Anterior cingulate cortex (tissue), 58 donors: ENCODE data around the gene PTPRN2.
"Not testable (repeated sequence)": the region's sequence is repeated elsewhere in the genome, so short reads cannot be mapped to it uniquely, and the experiment has no call there.

Experiments
- DNase-seq, 58 donors: peaks; one replicate each; lab custom pipeline; 2025; lab: John Stamatoyannopoulos, UW

The PTPRN2 gene

DNA sequence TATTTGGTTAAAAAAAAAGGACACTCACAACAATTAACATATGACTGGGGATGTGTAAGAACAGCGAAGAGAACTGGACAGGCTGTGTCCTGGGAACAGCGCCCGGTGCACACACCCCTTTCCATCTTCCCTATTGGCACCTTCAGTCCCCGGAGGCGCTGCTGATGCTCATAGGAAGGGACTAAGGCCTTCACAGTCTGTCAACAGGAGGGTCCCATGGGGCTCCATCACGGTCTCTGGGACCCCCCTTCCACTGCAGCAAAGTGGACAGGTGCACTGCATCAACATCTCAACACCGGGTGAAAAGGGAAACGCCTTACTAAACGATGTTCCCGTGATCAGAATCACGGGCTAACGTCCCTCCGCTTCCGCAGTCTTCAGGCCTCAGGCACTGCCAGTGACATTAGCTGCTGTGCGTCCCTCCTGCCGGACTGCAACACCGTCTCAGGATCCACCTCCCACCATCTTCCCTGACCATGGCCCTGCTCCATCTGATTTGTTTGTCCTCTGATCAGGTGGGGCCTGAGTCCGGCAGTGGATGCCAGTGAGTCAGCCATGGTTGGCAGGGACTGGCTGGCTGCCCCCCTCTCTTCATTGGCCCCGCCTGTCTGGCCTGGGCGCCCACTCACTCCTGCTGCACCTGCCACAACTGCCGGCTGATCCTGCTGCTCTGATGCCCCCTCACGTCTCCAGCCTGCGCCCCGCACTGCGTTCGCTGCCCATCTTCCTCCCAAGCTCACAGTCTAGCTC is 636.1 kb downstream of the PTPRN2 start:
- DNase-seq = no peak

DNA sequence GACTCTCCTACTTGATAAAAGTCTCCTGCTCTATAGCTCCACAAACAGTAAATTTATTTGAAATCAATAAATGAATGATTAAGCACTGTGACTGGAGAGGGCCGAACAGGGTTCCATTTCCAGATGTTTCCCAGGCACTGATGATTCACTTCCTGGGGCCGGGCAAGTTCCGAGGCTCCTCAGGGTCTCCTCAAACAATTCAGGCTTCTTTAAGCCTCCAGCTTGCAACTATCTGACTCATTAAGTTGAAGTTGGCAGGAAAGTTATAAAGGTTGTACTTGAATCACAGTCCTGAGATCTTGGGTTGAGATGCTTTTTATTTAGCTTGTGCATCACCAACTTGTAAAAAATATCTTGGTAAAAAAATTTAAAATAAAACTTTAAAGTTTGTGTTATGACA is 637.9 kb downstream of the PTPRN2 start:
- no peak for DNase-seq

DNA sequence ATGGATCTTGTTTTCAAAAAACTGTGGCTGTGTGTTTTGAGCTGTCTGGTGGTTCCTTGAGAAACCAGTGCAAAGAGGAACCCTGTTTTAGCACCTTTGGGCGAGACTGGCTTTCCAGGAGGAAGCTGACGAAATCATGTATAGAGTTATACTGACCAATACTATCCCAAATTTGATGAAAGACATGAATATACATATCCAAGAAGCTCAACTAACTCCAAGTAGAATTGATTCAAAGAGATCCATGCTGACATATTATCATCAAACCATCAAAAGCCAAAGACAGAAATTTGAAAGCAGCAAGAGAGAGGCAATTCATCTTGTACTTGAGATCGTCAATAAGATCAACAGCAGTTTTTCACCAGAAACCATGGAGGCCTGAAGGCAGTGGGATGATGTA is 640.1 kb downstream of the PTPRN2 start:
- DNase-seq = no peak

DNA sequence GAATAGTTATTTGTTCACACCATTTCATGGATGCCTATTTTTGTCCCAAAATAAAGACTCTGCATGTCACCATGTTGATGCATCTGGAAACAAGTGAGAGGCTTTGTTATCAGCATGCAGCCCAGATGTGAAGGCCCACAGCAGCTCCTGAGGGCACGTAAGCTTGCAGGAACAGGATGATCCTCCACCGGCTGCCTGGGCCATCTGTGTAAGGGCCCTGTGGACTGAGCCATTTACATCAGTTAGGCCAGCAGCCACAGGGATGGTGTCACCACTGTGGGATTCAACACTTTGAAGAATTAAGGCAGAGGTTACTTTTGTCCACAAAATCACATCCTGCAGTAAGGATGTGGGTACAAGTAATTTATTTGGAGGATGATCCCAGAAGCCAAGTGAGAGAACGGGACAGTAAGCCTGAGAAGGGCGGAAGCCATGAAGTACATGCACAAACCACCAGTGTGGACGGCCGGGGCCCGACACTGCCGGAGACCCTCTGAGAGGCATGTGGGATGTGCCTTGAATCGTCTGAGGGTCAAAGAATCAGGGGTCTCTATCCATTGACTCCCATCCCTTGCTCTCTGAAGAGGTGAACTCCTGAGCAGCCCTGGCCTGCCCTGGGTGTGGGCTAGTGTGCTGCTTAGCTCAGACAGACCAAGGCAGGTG is 641.1 kb downstream of the PTPRN2 start:
- DNase-seq = no peak

DNA sequence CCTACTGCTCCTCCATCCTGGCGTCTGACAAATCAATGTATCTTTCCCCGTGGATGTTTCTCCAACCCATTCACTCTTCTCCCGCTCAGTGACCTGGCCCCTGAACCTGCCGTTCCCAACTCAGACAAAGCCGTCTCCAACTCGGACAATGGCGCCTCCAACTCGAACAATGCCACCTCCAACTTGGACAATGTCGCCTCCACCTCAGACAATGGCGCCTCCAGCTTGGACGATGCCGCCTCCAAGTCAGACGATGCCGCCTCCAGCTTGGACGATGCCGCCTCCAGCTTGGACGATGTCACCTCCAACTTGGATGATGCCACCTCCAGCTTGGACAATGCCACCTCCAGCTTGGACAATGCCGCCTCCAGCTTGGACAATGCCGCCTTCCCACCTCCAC is 642.2 kb downstream of the PTPRN2 start:
- DNase-seq = no peak

DNA sequence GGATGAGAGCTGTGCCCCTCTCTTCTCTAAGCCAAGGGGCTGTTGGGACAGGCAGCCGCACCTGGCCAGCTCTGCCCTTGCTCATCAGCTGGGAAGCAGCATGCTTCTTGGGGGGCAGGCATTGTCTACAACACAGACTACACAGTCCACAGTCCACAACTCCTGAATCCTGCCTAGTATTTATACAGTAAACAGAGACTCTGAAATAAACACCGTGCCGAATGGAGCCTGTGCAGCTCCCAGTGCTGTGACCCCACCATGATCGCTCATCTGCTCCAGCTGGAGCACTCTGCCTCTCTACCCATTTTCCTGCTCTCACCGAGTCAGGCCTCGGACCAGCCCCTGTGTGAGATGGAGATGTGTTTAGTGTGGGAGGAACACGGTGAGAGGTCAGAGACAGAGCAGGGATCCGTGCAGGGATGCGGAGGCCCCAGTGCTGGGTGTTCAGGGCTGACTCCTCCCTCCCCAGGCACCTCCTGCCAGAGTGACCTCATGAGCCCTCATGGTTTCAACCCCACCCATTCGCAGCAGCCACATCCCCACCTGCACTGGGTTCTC is 642.8 kb downstream of the PTPRN2 start:
- DNase-seq = no peak

DNA sequence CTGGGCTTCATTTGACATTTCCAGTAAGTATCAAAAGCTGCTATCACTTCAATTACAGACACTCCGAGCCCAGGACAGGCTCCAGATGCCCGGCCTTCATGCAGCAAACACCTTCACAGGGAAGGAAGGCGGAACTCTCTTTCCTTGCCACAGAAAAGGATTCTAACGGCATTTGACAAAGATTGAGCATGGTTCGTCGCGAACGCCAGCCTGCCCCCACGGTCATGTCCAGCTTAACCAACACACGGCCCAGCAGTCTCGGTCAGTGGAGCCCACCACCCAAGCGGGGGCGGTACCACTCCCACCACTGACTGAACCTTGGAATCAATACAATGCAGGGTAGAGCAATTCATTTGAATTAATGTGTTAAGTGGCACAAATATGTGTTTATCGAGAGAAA is 643.6 kb downstream of the PTPRN2 start:
- no peak for DNase-seq

DNA sequence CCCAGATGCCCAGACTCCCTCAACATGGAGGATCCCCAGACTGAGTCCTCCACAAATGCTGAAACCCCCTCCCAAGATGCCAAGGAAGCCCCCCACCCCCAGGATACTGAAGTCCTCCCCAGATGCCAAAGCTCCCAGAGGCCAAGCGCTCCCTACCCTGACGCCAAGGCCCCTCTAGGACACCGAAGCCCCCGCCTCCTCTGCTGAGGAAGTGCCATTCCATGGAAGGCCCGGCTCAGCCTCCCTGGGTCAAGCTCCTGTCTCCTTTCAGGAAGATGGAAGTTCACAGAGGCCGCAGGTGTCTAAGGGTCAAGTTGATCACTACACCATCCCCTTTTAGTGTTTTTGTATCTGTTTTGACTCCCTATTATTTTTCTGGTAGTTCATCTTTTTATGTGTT is 644.1 kb downstream of the PTPRN2 start:
- DNase-seq = no peak

DNA sequence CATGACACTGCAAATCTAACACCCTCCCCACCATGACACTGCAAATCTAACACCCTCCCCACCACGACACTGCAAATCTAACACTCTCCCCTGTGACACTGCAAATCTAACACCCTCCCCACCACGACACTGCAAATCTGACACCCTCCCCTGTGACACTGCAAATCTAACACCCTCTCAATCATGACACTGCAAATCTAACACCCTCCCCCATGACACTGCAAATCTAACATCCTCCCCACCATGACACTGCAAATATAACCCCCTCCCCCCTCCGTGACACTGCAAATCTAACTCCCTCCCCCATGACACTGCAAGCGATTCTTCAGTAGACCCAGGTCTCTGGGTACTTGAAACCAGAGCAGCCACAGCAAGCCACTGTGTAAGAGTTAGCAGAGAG is 646.4 kb downstream of the PTPRN2 start:
- DNase-seq = no peak

DNA sequence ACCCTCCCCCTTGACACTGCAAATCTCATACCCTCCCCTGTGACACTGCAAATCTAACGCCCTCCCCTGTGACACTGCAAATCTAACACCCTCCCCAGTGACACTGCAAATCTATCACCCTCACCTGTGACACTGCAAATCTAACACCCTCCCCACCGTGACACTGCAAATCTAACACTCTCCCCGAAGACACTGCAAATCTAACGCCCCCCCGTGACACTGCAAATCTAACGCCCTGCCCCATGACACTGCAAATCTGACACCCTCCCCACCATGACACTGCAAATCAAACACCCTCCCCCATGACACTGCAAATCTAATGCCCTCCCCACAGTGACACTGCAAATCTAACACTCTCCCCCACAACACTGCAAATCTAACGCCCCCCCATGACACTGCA is 647.1 kb downstream of the PTPRN2 start:
- DNase-seq = no peak

DNA sequence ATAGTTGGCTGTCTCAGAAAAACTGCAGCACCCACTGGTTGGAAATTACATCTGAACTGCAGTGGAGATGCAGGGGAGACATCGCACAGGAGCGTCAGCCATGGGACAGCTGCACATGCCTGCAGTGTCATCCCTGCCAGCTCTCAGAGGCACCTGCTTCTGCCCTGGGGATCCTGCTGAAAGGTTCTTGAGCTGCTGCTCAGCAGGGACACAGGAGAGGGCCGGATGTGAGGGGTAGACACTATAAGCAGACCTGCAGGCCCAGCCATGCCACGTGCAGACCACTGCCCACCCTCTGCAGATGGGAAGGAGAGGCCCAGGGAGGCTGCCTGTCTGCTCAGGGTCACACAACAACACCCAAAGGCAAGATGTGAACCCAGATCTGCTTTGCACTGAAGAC is 649.4 kb downstream of the PTPRN2 start:
- DNase-seq = no peak

DNA sequence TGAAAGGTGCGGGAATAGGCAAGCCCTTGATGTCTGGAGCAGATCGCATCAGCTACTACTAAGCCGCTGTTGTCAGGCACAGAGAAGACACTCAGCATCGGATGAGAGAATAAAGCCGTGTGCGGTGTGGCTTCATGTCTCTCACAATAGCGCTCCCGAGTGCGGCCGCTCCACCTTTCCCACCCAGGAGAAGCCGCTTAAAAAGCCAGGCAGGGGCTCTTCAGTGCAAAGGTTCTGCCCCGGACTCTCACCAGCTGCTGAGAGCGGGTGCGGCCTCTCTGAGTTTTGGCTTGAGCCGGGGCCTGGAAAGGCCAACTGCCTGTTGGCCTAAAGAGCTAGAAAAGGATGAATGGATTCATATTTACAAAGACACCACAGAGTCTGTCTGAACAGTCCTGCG is 650.2 kb downstream of the PTPRN2 start:
- no peak for DNase-seq

DNA sequence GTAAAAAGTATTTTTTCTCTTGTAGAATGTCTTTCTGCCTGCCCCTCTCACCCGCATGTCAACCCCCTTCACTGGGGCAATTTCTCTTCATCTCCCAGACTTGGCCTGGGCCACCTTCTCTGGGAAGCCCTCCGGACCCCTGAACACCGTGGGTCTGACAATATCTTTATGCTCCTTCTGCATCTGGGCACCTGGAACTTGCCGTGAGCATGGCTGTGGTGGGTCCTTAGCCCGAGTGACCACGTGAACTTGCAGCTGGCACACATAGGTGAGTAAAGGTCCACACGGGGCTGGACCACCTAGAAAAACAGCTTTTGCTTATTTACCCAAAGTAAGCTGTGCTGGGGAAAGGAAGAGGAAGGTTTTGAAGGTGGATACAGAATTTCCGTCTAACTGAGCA is 650.6 kb downstream of the PTPRN2 start:
- no peak for DNase-seq

DNA sequence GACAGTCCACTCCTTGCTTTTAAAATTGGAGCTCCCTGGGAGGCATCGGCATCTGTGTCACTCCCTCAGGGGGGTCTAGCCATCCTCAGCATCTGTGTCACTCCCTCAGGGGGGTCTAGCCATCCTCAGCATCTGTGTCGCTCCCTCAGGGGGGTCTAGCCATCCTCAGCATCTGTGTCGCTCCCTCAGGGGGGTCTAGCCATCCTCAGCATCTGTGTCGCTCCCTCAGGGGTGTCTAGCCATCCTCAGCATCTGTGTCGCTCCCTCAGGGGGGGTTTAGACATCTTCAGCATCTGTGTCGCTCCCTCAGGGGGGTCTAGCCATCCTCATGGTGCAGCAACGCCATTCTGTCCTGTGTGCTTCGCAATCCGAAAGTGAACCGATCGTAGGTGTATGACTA is 651.9 kb downstream of the PTPRN2 start:
- not testable (repeated sequence) for DNase-seq

DNA sequence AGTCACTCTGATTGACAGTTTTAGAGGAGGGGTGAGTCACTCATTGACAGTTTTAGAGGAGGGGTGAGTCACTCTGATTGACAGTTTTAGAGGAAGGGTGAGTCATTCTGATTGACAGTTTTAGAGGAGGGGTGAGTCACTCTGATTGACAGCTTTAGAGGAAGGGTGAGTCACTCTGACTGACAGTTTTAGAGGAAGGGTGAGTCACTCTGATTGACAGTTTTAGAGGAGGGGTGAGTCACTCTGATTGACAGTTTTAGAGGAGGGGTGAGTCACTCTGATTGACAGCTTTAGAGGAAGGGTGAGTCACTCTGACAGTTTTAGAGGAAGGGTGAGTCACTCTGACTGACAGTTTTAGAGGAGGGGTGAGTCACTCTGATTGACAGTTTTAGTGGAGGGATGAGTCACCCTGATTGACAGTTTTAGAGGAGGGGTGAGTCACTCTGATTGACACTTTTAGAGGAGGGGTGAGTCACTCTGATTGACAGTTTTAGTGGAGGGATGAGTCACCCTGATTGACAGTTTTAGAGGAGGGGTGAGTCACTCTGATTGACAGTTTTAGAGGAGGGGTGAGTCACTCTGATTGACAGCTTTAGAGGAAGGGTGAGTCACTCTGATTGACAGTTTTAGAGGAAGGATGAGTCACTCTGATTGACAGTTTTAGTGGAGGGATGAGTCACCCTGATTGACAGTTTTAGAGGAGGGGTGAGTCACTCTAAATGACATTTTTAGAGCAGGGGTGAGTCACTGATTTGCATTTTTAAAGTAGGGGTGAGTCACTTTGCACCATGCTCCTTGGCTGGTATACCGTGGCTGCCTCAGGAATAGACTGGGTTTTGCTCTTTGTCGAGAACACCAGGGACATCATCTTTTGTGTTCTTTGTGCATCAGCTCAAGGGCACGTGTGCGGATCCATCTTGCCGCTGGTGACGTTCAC is 654.1 kb downstream of the PTPRN2 start:
- not testable (repeated sequence) for DNase-seq

DNA sequence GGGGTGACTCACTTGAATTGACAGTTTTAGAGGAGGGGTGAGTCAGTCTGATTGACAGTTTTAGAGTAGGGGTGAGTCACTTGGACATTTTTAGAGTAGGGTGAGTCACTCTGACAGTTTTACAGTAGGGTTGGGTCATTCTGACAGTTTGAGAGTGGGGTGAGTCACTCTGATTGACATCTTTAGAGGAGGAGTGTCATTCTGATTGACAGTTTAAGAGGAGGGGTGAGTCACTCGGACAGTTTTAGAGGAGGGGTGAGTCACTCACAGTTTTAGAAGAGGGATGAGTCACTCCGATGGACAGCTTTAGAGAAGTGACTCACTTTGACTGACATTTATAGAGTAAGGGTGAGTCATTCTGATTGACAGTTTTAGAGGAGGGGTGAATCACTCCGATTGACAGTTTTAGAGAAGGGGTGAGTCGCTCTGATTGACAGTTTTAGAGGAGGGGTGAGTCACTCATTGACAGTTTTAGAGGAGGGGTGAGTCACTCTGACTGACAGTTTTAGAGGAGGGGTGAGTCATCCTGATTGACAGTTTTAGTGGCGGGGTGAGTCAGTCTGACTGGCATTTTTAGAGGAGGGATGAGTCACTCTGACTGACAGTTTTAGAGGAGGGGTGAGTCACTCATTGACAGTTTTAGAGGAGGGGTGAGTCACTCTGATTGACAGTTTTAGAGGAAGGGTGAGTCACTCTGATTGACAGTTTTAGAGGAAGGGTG is 655.0 kb downstream of the PTPRN2 start:
- DNase-seq = no peak

DNA sequence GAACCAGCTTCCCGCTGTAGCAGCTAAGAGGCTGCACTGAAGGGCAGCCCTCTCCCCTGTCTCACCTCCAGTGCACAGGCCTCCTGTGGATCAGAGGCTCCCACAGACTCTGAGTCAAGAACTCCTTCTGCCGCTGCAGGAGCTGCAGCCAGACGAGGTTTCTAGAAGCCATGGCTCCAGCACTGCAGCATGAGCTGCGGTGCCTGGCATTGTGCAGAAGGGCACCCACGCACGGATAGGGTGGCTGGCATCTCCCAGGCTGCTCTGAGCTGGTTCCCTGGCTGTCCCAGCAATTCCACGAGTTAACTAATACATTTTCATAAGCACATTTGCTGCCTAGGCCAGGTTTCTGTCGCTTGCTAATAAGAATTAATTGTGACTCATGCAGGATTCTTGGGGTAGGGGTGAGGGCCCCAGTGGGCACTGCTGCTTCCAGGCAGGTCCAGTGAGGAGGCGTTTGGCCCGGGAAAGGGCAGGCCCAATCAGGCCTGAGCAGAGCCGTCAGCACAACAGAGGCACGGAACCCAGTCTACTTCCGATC is 656.6 kb downstream of the PTPRN2 start:
- no peak for DNase-seq

DNA sequence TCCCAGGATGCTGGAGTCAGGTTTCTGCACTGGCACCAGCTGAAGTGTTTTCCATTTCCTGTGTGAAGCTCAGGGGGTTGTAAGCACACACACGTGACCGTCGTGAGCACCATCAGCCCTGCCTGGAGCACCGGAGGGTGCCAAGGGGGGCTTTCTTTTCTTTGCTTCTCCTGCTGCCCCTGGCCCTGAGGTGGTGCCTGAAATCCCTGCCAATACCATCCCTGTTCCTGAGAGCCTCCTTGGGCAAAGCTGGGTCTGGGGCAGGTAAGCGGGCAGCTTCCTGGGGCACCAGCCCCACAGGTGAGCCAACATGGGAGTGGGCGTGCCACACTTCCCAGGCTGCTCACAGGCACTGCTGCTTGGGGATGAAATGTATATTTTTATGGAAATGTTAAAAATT is 657.2 kb downstream of the PTPRN2 start:
- no peak for DNase-seq

DNA sequence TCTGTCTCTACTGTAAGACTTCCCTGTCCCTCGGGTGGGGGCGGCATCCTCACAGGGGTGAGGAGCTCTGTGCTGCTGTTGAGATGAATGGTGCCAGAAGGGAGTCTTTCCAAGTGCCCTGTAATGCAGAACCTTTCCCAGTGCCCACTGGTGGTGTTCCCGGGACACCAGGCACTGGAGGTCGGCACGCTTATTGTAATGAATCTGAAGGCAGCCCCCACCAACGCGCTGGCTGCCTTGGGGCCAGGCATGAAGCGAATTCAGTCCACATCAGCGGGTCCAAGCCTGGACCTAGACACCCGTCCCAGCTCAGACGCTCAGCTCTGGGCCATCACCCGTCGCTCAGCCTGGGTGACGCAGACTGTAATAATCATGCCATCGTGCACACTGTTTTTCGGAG is 658.0 kb downstream of the PTPRN2 start:
- DNase-seq = no peak

DNA sequence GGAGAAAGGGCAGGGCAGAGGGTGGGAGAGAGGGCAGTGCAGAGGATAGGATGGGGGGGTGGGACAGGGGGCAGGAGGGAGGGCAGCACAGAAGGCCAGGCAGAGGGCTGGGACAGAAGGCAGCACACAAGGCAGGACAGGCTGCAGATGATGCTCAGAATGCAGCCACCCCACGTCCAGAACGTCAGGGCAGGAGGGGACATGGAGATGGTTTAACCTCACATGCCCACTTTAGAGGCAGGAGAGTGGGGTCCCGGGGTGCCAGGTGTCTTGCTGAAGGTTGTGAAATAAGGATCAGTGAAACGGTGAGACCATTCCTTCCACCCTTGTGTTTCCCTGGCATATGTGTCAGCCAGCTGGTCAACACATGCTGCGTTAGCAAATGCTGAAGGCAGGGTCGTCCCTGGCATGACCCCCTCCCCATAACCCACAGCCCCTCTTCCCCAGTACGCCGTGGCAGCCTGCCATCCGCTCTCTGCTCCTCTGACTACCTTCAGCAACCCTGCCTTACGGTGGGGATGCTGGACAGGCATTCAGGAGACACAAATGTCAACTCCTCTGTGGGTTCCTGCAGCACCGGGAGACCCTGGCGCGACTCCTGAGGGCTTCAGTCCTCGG is 658.7 kb downstream of the PTPRN2 start:
- no peak for DNase-seq
